Measurements from ENCODE around the gene METTL1.
"Not testable (repeated sequence)": the region's sequence is repeated elsewhere in the genome, so short reads cannot be mapped to it uniquely, and the experiment has no call there.

METTL1 gene

DNA sequence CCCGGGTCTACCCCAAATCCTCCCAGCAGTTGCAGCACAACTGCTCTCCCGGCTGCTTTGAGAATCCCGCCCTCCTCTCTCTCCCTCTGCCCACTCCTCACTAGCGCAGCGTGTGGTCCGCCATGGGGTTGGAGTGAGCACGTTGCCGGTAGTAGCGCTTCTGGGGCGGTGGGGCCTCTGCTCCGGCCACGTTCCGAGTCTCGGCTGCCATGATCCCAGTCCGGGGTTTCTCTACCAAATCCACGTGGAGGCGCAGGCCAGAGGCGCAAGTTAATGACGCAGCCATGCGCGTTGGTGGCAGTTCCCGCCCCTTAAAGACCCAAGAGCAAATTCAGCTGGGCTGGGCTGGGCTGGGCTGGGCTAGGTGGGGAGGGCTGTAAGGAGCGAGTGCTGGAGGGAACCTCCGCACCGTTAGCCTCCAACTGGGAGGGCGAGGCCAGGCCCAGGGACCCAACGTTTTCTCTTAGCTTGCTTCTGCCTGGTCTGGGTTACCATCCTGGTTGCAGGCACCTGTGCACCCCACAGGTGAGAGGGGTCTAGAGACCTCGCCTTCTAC lies at the start of gene METTL1:
TSS of gene METTL1 (minus strand) at position 233 of the 556 bp plus-strand sequence. CDS start at position 211, 22 bp downstream.
- peak; percentile 90 for DNase-seq (ENCODE audit: low read depth)

DNA sequence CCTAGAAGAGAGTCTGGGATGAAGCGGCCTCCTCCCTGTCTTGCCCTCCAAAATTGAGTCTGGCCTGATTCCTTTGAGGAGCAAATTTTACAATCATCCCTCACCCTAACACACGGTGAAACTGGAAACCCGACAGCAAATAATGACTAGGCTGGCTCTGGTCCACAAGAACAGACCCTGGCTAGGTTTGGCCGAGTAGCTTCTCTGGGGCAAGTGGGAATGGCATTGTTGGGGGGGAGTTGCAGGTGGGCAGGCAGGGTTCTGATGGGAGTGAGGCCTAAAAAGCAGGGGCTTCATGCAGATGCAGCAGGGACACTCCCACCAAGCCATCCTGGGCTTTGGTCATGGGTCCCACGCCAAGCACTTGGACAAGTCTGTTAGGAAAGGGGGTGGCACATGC lies 49.1 kb upstream of the METTL1 start:
- DNase-seq (ENCODE audit: low read depth) = not testable (repeated sequence)

DNA sequence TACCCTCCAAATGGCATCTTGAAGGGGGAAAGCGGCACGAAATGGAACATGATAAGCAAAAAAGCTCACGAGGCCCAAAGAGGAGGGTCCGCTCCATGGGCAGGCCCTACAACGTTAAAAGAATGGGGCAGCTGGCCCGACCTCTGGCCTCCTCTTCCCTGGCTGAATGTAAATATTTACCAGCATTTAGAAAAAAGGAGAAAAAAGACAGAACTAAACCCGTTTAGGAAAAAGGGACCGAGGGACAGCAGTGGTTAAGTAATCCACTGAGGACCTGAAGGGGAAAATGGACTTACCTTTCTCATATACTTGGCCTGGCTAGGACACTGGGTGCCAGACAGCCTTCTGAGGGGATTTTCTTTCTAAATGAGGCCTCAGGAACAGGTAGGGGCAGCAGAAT lies 48.2 kb upstream of the METTL1 start:
- DNase-seq (ENCODE audit: low read depth) = not testable (repeated sequence)

DNA sequence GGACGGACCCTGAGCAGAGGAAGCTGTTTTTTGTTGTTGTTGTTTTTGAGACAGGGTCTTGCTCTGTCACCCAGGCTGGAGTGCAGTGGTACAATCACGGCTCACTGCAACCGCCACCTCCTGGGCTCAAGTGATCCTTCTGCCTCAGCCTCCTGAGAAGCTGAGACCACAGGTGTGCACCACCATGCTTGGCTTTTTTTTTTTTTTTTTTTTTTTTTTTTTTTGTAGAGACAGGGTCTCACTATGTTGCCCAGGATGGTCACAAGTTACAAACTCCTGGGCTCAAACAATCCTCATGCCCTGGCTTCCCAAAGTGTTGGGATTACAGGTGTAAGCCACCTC lies 46.1 kb upstream of the METTL1 start:
- DNase-seq (ENCODE audit: low read depth) = not testable (repeated sequence)

DNA sequence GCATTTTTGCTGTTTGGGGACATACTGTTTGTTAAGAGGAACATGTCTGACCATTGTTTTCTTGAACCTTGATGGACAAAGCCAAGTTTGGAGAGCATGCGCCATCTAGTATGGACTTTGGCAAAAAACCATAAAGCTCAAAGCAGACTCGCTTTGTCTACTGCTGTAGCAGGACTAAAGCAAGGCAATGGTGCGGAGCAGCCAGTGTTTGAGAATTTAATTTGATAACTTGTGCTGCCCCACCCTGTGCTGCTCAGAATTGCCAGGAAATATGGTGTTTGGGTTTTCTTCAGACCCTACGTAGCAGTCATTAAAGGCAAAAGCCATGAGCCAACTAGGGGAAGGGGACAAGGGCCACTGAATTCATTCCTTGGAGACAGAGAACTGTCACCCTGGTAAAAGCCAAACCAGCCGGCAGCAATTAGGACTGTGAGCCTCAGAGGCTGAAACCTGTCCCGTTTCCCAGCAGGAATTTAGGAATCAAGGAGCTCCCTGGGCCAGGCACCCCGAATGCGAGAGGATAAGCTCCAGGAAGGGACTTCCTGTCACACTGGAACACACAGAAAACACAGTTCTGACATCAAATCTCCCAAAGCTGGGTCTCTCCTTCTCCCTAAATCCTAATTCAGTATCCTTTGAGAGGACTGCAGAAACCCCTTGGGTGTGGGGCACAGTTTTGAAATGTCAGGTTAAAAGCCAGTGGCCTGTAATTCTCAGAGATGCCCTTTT lies 45.5 kb upstream of the METTL1 start:
- DNase-seq (ENCODE audit: low read depth) = no peak

DNA sequence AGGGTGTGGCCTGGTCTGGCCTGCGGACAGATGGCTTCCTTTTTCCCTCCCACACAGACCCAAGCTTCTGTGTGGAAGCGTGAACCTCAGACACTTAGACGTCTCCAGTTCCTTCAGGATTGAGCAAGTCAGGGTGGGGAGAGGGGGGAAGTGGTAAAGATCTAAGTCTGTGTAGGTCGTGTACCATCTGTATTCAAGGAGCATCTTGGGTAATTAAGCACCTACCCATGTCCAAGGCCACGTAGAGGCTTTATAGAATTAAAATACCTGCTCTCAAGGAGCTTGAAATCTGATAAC lies 44.9 kb upstream of the METTL1 start:
- no peak for DNase-seq (ENCODE audit: low read depth)

DNA sequence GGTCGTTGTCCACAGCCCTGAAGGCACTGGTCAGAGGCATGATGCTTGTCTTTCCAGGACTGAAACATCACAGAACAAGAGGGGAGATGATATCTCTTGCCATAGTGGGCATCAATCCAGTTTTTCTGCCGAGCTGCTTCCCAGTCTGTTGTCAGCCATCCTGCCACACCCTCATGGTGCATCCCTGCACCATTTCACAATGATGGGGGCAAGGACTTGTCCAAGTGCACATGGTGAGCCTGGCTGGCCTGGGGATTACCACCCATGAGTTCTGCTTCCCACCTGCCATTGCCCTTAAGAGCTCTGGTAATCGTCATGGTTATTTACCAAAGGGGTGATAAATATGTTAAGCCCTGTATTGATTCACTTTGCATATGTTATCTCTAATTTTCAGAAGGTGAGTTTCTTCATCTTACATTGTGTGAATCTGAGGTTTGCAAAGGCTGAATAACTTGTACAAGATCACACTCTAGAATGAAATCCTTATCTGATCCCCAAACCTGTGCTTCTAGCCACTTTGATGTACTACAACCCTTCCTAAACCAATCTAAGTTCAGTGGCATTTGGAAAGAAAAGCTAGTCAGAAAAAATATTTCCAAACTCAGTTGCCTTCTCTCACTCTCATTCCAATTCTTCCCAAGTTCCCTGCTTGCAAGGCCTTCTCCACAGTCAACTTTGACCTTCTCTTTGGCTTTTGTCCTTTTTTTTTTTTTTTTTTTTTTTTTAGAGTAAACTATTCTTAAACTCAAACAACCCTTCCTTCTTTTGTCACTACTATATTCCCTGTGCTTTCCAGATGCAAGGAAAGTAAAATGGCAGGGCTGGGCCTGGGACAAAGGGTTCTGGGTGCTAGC lies 44.3 kb upstream of the METTL1 start:
- DNase-seq (ENCODE audit: low read depth) = no peak

DNA sequence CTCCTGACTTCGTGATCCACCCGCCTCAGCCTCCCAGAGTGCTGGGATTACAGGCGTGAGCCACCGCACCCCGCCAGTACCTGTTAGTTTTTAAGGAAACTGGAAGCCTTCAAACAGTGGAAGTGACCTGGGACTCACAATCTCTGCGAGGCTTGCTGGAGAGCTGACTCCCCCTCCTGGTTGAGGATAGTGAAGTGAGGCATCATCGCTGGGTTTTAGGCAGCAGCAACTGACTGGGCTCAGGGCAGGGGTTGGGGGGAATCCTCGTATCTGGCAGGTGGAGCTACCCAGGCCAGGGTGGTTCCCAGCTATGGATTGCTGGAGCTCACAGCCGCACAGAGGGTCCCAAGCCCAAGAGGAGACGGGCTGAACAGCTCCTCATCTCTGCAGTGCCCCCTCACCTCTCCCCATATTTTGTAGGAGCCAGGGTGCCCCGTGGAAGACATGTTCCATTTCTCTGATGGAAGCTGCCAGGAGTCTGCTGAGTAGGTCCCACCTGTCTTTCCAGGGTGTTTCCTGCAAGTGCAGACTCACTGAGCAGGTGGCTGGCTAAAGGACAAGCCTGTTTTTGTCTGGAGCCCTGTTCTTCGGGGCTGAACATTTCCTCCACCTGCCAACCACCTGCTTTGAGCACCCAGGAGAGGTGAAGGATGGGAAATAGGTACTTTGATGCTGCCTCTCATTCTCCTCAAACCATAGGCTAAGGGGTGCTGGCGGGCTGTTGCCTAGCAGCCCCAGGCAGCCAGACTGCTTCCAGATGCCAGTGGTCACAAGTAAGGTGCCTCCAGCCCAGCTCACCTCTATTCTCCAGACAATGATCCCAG lies 43.5 kb upstream of the METTL1 start:
- DNase-seq (ENCODE audit: low read depth) = no peak

DNA sequence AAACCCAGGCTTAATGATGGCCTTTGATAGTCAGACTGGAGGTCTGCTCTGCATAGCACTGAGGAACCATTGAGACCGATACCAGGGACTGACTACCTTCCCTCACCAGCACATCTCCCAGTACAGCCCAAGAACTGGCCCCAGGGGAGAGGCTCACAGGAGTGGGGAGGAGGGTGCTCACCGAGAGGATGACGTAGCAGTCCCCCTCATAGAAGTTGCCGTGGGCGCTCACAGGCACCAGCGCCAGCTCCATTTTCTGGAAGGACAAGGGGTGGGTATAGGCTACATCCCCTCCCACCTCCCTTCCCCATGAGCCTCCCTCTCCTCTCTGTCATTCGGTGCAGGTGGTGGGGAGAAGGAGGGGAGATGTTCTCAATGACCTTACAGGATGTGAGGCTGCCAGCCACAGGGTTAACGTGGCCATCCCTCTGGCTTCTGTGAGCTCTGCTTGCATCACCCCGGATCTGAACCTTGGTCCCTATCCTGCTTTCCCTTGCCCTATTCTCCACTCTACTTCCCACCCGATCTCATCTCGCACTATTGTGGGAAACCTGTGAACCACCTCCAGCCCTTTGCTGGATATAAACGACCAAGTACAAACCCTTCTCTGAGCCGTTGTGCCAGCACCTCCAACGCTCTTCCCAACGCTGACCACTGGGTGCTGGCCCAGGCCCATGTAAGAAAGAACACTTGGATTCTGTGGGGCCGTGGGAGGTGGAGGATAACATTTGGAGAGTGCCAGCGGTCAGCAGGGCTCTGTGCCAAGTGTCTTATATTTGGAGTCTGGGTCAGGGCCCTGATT lies 42.3 kb upstream of the METTL1 start:
- no peak for DNase-seq (ENCODE audit: low read depth)

DNA sequence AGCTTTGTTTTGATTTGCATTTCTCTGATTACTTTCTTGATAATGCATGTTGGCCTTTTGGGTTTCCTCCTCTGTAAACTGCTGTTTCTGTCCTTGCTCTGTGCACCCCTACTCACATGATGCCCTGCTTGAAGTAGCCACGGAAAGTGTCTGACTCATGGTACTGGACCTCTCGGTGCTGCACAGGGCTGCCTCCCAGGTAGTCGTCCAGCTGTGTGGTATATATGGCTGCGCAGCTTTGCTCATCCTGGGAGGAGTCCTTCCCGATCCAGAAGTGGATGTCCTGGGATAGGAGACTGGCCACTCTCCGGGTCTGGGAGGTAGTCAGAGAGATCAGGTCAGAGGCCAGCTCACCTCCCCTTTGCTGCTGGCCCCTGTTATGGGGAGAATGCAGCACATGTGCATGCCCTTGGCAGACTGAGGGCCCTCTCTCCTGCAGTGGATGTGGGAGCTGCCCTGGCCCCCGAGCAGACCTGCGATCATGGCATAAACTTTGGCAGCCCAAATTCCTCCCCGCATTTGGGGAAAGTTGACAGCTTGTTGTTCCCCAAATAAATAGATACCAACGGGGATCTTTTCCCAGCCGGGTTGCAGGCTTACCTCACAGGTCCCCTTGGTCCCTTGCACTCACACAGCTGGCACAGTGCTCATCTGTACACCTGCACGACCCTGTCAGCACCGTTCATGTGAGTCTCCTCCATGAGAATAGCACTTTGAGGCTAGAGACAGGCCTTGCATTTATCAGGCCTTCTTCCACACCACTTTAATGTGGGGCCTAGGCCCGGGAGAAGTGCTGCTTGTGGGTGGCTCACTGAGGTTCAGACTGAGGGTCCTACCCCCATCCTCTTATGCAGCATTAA lies 41.4 kb upstream of the METTL1 start:
- DNase-seq (ENCODE audit: low read depth) = no peak

DNA sequence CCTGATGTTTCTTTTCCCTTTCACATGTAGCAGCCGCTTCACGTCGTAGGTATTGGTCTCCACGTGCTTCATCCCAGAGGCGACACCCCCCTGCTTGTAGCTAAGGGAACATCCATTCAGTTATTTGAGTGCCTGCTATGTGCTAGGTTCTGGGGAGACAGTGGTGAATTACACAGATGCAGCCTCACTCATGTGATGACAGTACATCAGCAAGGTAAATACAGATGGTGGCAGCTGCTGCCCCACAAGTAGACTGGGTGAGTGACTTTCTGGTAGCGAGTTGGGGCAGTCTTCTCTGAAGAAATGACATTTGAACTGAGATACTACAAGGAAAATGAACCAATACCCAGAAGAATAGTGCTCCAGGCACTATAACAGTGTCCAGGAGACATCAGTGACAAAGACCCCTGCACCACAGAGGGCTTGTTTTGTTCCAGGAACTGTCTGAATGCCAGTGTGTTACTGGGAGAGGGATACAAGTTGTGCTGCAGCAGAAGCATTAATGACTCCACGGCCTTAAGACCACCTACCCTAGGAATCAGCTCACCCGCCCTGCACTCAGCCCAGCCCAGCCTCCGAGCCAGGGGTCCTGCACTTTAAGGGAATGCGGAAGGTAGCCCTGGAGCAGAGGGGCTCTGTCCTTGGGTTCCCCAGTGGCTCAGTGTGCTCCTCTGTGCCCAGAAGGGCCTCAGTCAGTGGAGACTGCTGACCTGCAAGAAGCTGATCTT lies 39.3 kb upstream of the METTL1 start:
- no peak for DNase-seq (ENCODE audit: low read depth)

DNA sequence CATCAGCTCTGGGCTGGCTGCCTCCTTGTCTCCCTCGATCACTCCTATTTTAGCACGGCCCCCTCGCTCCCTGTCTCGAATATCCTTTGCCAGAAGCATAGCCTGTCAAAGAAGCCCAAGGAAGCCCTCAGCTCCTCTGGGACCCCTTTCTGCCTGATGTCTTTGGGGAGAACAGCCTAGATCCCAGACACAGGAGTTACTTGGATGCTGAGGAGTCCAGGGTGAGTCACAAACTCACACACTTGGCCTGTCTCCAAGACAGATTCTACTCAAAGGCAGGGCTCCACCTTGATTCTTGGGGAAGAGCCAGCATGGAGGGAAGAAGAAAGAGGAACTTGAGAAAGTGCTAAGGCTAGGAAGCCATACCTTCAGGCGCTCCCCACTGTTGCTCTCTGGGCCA lies 38.5 kb upstream of the METTL1 start:
- no peak for DNase-seq (ENCODE audit: low read depth)

DNA sequence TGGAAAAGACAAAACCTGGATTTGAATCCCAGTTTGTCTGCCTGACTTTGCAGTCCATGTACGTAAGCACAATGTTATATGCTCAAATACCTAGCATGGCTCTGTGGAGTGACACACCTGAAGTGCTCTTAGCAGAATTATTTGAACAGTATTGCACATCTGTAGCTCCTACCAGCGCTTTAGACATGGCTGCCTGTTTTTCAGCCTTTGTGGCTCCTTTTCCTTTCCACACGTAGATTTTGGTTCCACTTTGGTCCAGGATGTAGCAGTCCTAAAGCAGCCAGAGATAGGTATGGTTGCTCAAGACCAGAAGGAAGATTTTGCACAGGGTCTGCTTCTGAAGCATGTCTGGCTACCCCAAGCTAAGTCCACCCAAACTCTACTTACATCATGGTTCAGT lies 37.5 kb upstream of the METTL1 start:
- DNase-seq (ENCODE audit: low read depth) = no peak

DNA sequence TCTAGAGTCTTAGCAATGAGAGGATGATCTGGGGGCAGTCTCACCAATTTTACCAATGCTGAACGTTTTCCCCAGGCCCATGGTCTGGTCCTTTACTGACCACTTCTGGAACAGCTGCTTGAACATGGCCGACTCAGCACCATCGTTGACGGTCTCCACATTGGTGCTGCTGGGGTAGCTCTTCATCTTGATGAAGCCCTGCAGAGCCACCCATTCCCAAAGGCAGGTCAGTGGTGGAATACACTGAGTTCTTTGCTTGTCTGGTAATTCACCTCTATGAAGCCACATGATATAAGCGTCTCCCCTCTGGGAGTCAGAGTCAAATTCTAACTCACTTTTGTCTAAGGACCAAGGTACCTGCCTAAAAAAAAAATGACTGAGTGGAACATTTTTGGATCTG lies 36.4 kb upstream of the METTL1 start:
- no peak for DNase-seq (ENCODE audit: low read depth)

DNA sequence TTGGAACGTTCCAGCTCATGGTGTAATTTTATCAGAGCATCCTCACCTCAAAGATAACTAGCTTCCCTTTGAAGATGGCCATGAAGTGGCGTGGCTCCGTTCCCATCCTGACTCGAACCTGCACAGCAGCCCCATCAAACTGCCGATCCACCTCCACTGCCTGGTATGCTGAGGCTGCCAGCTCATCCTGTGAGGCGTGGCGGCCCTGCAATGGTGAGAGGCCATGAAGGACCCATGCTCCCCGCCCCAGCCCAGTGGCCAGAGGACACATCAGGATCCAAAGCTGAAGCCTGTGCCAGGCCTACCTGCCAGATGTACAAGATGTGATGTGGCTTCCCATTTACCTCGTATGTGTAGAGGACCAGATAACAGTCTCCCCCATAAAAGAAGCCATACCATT lies 35.4 kb upstream of the METTL1 start:
- no peak for DNase-seq (ENCODE audit: low read depth)

DNA sequence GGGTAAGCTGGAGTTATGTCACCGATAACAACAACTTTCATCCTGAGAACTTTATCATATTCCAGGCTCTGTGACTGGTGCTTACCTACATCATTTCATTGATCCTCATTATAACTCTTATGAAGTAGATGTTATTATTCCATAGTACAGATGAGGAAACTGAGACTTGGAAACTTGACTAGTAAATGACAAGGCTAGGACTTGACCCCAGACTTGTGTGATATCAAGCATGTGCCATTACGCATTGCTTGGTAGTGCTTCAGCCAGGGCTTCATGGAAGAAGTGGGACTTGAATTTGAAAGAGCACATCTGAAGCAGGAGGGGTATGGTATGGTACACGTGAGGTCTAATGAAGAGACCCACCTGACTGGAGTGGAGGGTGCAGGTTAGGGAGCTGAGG lies 34.8 kb upstream of the METTL1 start:
- DNase-seq (ENCODE audit: low read depth) = no peak

DNA sequence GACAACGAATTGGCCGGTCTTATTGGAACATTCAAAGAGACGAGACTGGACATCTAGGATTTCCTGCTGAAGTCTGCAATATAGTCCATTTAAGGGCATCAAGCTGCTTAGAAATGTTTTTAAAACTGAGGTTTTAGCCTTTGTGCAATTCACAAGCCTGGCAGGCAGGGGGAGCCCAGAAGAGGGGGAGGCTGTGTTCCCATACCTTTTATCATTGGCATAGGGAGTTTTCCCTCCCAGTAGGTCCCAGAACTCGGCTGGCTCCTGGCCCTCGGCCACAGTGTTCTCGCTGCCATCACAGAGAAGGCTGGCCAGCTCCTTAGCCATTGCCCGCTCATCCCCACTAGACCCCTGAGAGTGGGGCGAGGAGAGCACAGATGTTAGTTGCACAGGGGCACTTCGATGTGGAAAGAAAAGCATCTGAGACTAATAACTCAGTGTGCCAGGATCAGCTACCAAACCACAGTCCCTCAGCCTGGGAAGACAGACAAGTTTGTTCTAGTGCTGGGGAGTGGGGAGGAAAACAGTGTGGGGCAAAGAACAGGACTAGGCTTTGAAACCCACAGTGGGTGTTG lies 31.5 kb upstream of the METTL1 start:
- DNase-seq (ENCODE audit: low read depth) = no peak

DNA sequence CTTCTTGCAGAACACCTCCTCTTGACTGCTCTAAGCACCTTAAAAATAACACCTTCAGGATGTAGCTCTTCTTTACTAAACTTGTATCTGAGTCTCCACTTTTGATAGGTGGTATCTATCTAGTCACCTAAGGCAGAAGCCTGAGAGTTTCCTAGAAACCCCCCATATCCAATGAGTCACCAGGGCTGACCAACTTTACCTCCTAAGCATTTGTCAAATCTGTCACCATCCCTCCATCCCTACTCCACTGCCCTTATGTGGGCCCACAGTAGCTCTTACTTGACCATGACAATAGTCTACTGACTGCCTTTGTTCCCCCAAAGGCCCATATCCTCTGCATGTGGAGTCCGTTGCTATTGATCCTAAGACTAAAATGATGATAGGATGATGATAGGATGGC lies 30.7 kb upstream of the METTL1 start:
- DNase-seq (ENCODE audit: low read depth) = no peak

DNA sequence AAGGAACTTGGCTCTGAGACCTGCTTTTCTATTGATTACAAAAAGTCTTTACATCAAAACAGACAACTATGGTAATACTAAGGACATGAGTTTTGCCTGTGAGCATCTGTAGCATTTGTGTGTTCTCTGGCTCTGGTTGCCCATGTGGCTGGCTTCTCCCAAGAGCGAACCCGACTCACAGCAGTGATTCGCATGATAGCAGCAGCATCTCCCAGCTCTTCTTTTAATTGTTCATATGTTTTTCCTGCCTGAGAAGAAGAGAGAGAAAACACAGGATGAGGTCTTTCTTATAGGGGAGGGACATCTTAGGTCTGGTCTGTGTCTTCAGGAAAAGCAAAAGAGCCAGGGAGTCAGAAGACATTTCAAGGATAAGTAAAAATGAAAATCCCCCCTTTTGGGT lies 29.1 kb upstream of the METTL1 start:
- DNase-seq (ENCODE audit: low read depth) = no peak

DNA sequence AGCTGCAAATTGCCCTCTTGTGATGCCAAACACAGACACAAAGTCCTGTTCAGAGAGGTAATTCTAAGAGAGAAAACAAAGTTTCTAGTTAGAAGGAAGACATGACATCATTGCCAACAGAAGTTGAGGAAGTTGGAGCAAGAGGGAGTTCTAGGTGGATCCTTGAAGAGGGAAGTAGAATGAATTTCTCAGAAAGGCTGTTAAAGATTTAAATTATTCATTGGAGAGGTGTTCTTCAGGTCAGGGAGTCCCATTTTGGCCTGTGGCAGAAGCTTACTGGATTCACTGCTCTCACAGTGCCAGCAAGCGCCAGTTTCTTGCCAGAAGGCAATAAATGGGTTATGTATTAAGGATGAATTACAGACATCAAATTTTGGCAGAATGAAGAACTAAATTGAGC lies 26.0 kb upstream of the METTL1 start:
- no peak for DNase-seq (ENCODE audit: low read depth)
